BJ (cell line): ENCODE results near the gene TM2D3. TPM values are rescaled to one million over a fixed set of nuclear protein-coding genes. Genes with fewer than 3 reads are reported as not detected.

Source experiments
- CTCF ChIA-PET: fragments of 350-600 bp; formaldehyde crosslinking; extraction: SDS; loops from one replicate; lab custom pipeline; 2021; ENCODE audit warnings: antibody characterized with exemption, inconsistent platforms; lab: Yijun Ruan, JAX
- POLR2A ChIA-PET: fragments of 300-600 bp; sonication (Branson Sonifier 250); formaldehyde crosslinking; extraction: SDS; loops from one replicate; lab custom pipeline; 2021; ENCODE audit warnings: antibody characterized with exemption; lab: Charles Lee
- DNase-seq: peaks from one replicate; pipeline ENCODE4 v3.0.0-alpha.2; 2011; ENCODE audit warnings: low read depth
- H3K27me3 ChIP-seq: 2 replicates; pipeline ENCODE4 v1.6.0; 2011; ENCODE audit warnings: low read length; ENCODE audit not compliant: control insufficient read depth, insufficient read depth
- H3K36me3 ChIP-seq: 2 replicates; pipeline ENCODE4 v1.5.1; 2011; ENCODE audit warnings: low read length; ENCODE audit not compliant: control insufficient read depth, insufficient read depth
- H3K4me3 ChIP-seq: 2 replicates; pipeline ENCODE4 v1.5.1; 2011; ENCODE audit warnings: low read depth, mild to moderate bottlenecking, control low read depth, low read length
- polyA plus RNA-seq: library from polyadenylated mRNA; depleted of rRNA; stranded (reverse); fragments of >200 nt; gene quantifications from 2 replicates; pipeline ENCODE4 v1.2.3, GENCODE V29; 2011
- TF ChIP-seq, protein P1 (sequence below): IDR thresholded peaks from 2 replicates; pipeline ENCODE4 v1.5.1; 2011; ENCODE audit warnings: low read depth, mild to moderate bottlenecking, control low read depth, inconsistent platforms, low read length, moderate library complexity; ENCODE audit not compliant: insufficient read depth

Gene TM2D3
- polyA plus RNA-seq, 1 experiment, result 34.7 TPM

DNA sequence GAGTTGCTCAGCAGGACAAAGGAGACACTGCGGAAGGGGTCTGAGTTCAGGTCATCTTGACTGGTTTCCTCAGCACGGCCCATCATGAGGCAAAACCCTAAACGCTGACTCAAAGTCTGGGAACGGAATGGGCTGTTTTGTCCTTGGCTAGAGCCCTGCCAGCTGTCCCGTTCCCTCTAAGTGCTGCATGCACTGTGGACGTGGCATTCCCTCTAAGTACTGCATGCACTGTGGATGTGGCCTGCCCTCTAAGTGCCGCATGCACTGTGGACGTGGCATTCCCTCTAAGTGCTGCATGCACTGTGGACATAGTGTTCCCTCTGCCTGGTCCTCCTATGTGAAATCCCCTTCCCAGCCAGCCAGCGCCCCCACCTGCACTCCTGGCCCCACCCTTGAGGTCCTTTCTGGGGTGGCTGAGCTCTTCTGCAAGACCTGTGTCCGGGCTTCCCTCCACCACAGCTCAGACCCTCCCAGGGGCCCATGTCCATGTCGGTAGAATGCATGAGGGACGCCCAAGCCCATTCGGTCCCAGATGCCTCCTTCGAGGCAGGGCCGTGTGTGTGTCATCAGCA, 36.7 kb downstream of the TM2D3 start:
- H3K36me3 ChIP-seq, result no peaks in the 10 kb centered on the region
- DNase-seq, result no peak
- CTCF ChIA-PET, result interaction anchor here (0.7 to 1.0 kb wide), 3 partner anchors 10 to 26 kb away, joined by 3 read pairs; no protein-coding TSS in a partner anchor
- H3K4me3 ChIP-seq, result no peak overlapping the region; the same call in 1 of the 2 replicates
- TF ChIP-seq, protein P1, sequence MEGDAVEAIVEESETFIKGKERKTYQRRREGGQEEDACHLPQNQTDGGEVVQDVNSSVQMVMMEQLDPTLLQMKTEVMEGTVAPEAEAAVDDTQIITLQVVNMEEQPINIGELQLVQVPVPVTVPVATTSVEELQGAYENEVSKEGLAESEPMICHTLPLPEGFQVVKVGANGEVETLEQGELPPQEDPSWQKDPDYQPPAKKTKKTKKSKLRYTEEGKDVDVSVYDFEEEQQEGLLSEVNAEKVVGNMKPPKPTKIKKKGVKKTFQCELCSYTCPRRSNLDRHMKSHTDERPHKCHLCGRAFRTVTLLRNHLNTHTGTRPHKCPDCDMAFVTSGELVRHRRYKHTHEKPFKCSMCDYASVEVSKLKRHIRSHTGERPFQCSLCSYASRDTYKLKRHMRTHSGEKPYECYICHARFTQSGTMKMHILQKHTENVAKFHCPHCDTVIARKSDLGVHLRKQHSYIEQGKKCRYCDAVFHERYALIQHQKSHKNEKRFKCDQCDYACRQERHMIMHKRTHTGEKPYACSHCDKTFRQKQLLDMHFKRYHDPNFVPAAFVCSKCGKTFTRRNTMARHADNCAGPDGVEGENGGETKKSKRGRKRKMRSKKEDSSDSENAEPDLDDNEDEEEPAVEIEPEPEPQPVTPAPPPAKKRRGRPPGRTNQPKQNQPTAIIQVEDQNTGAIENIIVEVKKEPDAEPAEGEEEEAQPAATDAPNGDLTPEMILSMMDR, result no peak
- H3K27me3 ChIP-seq, result no peaks in the 10 kb centered on the region
- POLR2A ChIA-PET, result no interaction called here

DNA sequence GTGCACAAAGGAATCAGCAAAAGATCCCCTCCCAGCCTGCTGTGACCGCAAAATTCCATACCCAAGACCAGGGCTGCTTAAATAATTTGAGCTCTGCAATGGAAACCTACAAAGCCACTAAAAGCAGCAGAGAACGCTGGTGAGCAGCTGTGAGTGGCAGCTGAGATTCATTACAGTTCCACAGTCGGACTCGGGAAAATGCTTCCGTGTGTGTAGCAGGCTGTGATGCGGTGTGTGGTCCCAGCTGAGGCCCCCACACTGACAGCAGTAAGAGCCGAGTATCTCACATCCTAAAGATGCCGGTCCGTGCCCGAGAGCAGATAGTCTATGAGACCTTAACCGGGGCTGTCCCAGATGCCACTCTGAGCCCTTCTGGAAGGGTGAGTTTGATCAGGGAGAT, 37.4 kb downstream of the TM2D3 start:
- Histone ChIP-seq H3K27me3 (no peaks in the 10 kb centered on the region), H3K4me3 (no peak overlapping the region), H3K36me3 (no peaks in the 10 kb centered on the region)
- ChIA-PET POLR2A (no interaction called here), CTCF (interaction anchor here (1.0 kb wide), 1 partner anchor 27 kb away, joined by 3 read pairs; no protein-coding TSS in a partner anchor)
- no peak for DNase-seq
- TF ChIP-seq, protein P1, result no peak

DNA sequence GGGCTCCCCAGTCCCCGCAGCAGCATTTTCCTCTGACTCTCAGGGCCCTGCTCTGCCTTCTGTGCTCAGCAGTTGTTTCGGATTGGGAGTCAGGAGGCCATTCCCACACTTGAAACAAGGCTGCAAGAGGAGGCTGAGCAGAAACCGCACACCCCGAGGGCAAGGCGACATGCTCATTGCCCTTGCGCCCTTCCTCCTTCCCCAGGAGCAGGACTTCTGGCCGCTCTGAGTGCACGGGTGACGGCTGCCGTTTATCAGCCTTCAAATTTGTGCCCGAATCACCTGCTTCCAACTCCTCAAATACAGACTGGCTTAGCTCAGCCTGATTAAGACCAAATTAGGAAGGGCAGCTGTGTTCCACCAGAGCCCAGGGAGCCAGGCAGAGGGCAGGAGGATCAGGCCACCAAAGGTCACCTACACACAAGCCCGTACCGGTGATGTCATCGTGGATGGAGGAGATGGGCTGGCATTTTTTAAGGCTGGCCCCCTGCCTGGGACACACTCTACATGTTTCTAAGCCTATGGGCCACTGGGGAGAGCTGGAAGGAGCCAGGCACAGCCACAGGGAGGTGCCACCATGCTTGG, 38.1 kb downstream of the TM2D3 start:
- no peak overlapping the region for H3K4me3 ChIP-seq
- POLR2A ChIA-PET, result no interaction called here
- CTCF ChIA-PET, result no interaction called here

DNA sequence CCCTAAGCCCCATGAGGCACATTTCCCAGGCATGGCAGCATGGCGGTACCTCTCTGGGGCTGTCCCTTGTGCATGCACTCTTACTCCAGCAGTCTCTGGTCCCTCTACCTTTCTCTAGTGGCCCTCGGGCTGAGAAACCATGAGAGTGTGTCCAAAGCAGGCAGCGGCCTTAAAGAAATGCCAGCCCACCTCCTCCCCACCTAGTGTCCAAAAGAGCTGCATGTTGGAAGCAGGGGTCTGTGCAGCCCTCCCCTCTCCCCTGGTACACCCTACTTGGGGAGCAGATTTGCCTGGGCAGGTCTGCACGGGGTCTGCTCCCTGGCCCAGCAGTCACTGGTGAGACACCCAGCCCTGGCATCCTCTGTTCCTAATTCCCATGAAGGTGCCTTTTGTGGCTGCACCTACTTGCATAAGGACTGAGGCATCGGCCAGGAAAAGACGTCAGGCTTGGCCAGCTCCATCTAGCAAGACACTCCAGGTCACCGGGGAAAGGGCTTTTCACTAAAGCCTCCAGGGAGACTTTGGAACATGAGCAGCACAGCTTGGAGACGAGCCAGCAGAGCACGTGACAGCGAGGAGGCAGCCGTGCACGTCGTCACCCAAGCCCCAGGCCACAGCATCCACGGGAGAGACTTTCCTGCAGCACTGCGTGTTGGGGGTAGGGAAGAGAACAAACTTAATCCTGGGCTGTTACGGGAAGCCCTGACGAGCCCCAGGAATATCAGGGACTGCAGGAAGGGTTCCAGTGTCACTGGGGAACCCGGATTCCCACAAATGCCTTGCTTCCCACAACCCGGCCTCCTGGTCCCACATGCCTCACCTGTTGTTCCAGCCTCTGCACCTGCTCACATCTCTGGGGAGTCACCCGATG, 38.8 kb downstream of the TM2D3 start:
- ChIA-PET CTCF (no interaction called here), POLR2A (no interaction called here)
- no peak for DNase-seq

More for the DNA sequence above, 38.1 kb downstream of the TM2D3 start:
- Histone ChIP-seq H3K36me3 (no peaks in the 10 kb centered on the region), H3K27me3 (no peaks in the 10 kb centered on the region)
- DNase-seq, result no peak
- TF ChIP-seq, protein P1, result no peak

DNA sequence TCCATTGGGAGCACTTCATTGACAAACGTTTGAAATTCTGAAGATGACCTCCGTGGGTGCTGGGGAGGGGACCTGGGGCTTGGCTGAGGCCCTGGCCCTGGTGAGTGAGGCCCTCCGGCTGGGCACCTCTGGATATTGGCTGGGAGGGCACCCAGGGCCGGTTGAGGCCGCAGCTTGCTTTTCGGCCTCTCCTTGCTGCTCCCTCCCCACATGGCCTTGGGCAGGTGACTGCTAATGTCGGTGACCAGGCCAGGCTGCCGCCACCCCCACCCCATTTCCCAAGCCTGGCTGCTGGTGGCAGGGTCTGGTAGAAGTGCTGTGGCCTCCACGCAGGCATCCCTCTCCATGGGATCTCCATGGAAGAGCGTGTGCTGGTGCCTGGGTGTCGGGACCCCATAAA, 39.5 kb downstream of the TM2D3 start:
- TF ChIP-seq, protein P1, result no peak
- POLR2A ChIA-PET, result no interaction called here

More for the DNA sequence above, 38.8 kb downstream of the TM2D3 start:
- TF ChIP-seq, protein P1, result no peak
- 0 out of 2 replicates have a peak, but pooled peaks cover under 1% of the 10 kb centered on the region for H3K27me3 ChIP-seq
- H3K4me3 ChIP-seq, result no peak overlapping the region
- no peaks in the 10 kb centered on the region for H3K36me3 ChIP-seq

More for the DNA sequence above, 39.5 kb downstream of the TM2D3 start:
- Histone ChIP-seq H3K36me3 (no peaks in the 10 kb centered on the region), H3K4me3 (no peak overlapping the region), H3K27me3 (peaks cover 2% of the 10 kb centered on the region)
- CTCF ChIA-PET, result no interaction called here
- no peak for DNase-seq
